ENCODE data around the gene KLK12. TPM values are rescaled to one million over a fixed set of nuclear protein-coding genes. Genes with fewer than 3 reads are reported as not detected.

Gene KLK12
- total and polyA plus RNA-seq, 9 donors = not detected

- TF ChIP-seq CTCF (IDR thresholded peaks at IDR 0.05) (no peak), EP300 (IDR thresholded peaks at IDR 0.05) (no peak), POLR2A (IDR thresholded peaks at IDR 0.05) (no peak)
- no peaks in the 10 kb centered on the region for H3K27me3 ChIP-seq
- no peaks in the 10 kb centered on the region for H3K9me3 ChIP-seq
- H3K36me3 ChIP-seq = no peaks in the 10 kb centered on the region
- no peak overlapping the region for H3K4me3 ChIP-seq
- peaks cover 5% of the 10 kb centered on the region for H3K4me1 ChIP-seq (ENCODE audit: insufficient read depth)
- DNase-seq = no peak
- WGBS, 3 donors = 7 to 12% (median 11%) methylated on average over 4 of the region's 4 CpGs
- H3K27ac ChIP-seq = no peak overlapping the region
- intact Hi-C loops (cut with DNase I) = no loop called here
Measured at GRCh38 chr19:51047031-51047335, 12.2 kb upstream of the KLK12 start.

- Histone ChIP-seq H3K27ac (no peak overlapping the region), H3K27me3 (no peaks in the 10 kb centered on the region), H3K4me1 (ENCODE audit: insufficient read depth) (peaks cover 5% of the 10 kb centered on the region), H3K36me3 (no peaks in the 10 kb centered on the region), H3K9me3 (no peaks in the 10 kb centered on the region), H3K4me3 (no peak overlapping the region)
- TF ChIP-seq POLR2A (IDR thresholded peaks at IDR 0.05) (no peak), EP300 (IDR thresholded peaks at IDR 0.05) (no peak), CTCF (IDR thresholded peaks at IDR 0.05) (no peak)
- WGBS, 3 donors = 28 to 53% (median 42%) methylated on average over 11 of the region's 11 CpGs
- intact Hi-C loops (cut with DNase I) = no loop called here
- DNase-seq = peak in 1 of 5 donors; percentile 57
Measured at GRCh38 chr19:51044327-51044726, 9.5 kb upstream of the KLK12 start.

- WGBS, 3 donors = 81 to 82% (median 82%) methylated on average over 9 of the region's 9 CpGs
- Histone ChIP-seq H3K4me1 (ENCODE audit: insufficient read depth) (peaks cover 5% of the 10 kb centered on the region), H3K27ac (no peak overlapping the region), H3K4me3 (no peak overlapping the region), H3K27me3 (no peaks in the 10 kb centered on the region), H3K9me3 (no peaks in the 10 kb centered on the region), H3K36me3 (no peaks in the 10 kb centered on the region)
- DNase-seq = no peak
- TF ChIP-seq CTCF (IDR thresholded peaks at IDR 0.05) (no peak), EP300 (IDR thresholded peaks at IDR 0.05) (no peak), POLR2A (IDR thresholded peaks at IDR 0.05) (no peak)
- intact Hi-C loops (cut with DNase I) = no loop called here
Measured at GRCh38 chr19:51043497-51043896, 8.7 kb upstream of the KLK12 start.

- H3K36me3 ChIP-seq = no peaks in the 10 kb centered on the region
- no peaks in the 10 kb centered on the region for H3K9me3 ChIP-seq
- no peak overlapping the region for H3K4me3 ChIP-seq
- H3K4me1 ChIP-seq (ENCODE audit: insufficient read depth) = peaks cover 3% of the 10 kb centered on the region
- 91 to 93% (median 93%) methylated on average over 6 of the region's 6 CpGs for WGBS, 3 donors
- no peak for DNase-seq
- intact Hi-C loops (cut with DNase I) = no loop called here
- H3K27ac ChIP-seq = no peak overlapping the region
- TF ChIP-seq CTCF (IDR thresholded peaks at IDR 0.05) = no peak
- TF ChIP-seq EP300 (IDR thresholded peaks at IDR 0.05) = no peak
- TF ChIP-seq POLR2A (IDR thresholded peaks at IDR 0.05) = no peak
- no peaks in the 10 kb centered on the region for H3K27me3 ChIP-seq
Measured at GRCh38 chr19:51040151-51040550, 5.3 kb upstream of the KLK12 start.

- H3K27me3 ChIP-seq = no peaks in the 10 kb centered on the region
- no peaks in the 10 kb centered on the region for H3K36me3 ChIP-seq
- H3K4me3 ChIP-seq = no peak overlapping the region
- intact Hi-C loops (cut with DNase I) = no loop called here
- WGBS, 3 donors = 39 to 52% (median 44%) methylated on average over 9 of the region's 9 CpGs
- DNase-seq = no peak
- H3K27ac ChIP-seq = no peak overlapping the region
- H3K9me3 ChIP-seq = no peaks in the 10 kb centered on the region
- TF ChIP-seq CTCF (IDR thresholded peaks at IDR 0.05) = no peak
- TF ChIP-seq EP300 (IDR thresholded peaks at IDR 0.05) = no peak
- TF ChIP-seq POLR2A (IDR thresholded peaks at IDR 0.05) = no peak
- no peaks in the 10 kb centered on the region for H3K4me1 ChIP-seq (ENCODE audit: insufficient read depth)
Measured at GRCh38 chr19:51036519-51036918, 1.7 kb upstream of the KLK12 start.

Data from ovary (tissue), 9 donors.